GM12801 (cell line): ENCODE measurements around the gene DCN.

ENCODE experiments used
- TF ChIP-seq, protein P1 (sequence below): IDR thresholded peaks from one replicate; pipeline ENCODE4 v1.5.1; 2011; ENCODE audit warnings: control low read depth; ENCODE audit not compliant: insufficient read length; ENCODE audit errors: extremely low read depth

Gene DCN

DNA sequence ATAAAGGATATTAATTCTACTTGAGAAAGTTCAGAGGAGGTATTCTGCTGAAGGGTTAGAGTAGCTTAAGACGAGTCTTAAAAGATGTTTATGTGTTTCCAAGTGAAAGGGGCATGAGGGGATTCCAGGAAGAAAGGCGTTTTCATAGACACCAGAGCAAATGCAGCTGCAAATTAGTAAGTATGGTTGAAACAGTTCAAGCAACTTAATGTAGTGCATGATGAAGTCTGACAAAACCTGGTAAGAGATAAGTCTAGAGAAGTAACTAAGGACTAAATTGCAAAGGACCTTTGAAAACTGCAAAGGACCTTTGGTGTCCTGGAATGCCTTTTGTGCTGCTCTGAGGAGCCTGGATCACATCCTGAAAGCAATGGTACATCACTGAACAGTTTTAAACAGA is 82.8 kb downstream of the DCN start:
- TF ChIP-seq, protein P1, sequence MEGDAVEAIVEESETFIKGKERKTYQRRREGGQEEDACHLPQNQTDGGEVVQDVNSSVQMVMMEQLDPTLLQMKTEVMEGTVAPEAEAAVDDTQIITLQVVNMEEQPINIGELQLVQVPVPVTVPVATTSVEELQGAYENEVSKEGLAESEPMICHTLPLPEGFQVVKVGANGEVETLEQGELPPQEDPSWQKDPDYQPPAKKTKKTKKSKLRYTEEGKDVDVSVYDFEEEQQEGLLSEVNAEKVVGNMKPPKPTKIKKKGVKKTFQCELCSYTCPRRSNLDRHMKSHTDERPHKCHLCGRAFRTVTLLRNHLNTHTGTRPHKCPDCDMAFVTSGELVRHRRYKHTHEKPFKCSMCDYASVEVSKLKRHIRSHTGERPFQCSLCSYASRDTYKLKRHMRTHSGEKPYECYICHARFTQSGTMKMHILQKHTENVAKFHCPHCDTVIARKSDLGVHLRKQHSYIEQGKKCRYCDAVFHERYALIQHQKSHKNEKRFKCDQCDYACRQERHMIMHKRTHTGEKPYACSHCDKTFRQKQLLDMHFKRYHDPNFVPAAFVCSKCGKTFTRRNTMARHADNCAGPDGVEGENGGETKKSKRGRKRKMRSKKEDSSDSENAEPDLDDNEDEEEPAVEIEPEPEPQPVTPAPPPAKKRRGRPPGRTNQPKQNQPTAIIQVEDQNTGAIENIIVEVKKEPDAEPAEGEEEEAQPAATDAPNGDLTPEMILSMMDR: no peak

DNA sequence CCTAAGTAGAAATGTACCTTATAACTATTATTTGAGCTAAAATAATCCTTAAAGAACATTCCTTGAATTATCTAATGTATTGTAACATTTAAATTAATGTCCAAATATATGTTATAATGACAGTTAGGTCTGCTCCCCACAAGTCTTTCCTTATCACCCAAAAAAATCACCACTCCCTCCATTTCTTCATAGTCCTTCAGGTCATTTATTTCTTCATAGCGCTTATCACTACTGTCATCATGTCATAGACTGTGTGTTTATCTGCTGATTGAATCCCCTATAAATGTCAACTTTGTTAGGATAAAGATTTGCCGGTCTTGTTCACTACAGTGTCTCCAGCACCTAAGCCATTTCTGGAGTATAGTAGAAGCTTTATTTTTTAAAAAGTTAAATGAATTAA is 83.3 kb downstream of the DCN start:
- TF ChIP-seq, protein P1: no peak

DNA sequence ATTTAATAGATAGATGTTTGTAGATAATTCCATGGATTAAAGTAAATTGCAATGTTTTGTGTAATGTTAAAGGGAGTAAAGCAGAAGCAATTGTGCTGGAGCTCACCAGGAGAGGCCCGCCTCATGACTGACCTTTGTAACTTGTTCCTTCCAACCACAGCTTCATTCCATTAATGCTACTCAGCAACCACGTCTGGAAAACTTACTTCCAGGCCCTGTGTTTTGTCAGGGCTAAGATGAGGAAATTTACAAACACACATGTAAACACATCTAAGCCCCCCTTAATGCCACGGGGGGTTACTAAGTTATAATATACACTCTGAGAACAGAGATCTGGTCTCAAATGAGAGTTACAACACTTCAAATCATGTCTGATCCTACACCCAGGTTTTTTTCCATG is 83.7 kb downstream of the DCN start:
- TF ChIP-seq, protein P1: no peak

DNA sequence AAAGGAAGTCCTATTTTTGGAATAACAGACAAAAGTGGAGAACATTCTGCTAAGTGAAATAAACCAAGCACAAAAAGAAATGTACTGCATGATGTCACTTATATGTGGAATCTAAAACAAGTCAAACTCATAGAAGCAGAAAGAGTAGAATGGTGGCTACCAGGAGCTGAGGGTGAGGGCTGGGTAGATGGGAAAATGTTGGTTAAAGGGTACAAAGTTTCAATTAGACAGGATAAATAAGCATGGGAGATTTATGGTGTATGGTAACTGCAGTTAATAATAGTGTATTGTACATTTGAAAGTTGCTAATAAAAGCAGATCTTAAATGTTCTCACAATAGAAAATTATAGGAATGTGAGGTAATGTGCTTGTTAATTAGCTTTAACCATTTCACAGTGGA is 84.2 kb downstream of the DCN start:
- TF ChIP-seq, protein P1: no peak

DNA sequence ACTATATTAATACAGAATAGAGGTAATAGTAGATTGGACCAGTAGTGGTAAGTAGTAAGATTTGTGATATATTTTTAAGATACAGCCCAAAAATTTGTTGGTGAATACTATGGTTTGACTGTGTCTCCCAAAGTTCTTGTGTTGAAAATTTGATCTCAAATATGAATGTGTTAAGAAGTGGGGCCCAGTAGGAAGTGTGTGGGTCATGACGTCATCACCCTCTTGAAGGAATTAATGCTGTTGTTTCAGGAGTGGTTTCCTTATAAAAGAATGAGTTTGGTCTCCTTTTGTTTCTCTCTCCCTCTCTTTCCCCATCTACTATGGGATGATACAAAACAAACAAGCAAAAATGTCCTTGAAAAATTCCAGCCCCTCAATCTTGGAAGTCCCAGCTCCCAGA is 87.7 kb downstream of the DCN start:
- TF ChIP-seq, protein P1: no peak

DNA sequence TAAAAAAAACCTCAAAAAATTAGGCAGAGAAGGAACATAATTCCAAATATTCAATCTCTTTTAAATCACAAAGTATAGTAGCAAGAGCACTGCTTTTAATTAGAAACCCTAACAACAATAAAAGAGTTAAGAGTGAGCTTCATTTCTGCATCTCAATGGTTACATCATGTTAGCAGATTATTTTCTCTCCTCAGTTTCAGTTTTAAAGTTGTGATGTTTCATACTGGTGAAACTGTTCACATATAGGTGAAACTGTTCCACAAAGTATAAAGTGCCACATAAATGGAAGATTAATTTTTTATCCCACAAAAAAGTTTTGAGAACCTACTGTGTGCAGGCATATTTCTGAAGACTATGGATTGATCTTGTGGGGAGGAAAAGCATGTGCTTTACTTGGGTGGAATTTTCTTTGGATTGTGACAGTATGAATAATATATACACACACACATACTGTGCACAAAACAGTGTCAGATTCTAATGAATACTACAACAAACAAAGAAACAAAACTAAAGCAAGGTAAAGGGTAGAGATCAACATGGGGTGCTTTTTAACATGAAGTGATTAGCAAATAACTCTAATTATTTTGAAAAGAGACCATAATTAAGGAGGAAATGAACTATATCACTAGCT is 88.5 kb downstream of the DCN start:
- TF ChIP-seq, protein P1: no peak

DNA sequence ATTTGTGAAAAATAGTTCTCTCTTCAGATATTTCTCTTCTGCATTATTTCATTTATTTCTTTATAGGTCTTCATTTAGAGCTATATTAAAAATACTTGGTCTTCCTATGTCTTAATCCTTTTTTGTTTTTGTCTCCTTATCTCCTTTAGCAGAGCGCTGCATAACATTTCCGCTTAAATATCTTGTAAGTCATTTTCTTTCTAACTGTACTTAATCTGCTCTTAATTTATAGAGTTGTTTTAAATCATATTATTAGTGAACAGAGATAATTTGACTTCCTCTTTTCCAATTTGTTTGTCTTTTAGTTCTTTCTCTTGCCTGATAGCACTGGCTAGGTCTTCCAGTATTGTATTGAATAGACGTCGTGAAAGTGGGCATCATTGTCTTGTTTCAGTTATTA is 89.3 kb downstream of the DCN start:
- TF ChIP-seq, protein P1: no peak
